Measurements from ENCODE around the gene ANXA11. TPM values are rescaled to one million over a fixed set of nuclear protein-coding genes. Genes with fewer than 3 reads are reported as not detected.
"Not testable (repeated sequence)": the region's sequence is repeated elsewhere in the genome, so short reads cannot be mapped to it uniquely, and the experiment has no call there.

ANXA11 gene
- total and polyA plus RNA-seq, 2 of the 8 experiments (the other 6 are each of a cell fraction or from before 2014, with no cell fraction given): 40.5 to 84.9 TPM

GRCh38 chr10:80250399-80250798 lies 45.1 kb upstream of the ANXA11 start:
- H3K79me1 ChIP-seq (ENCODE audit: low read depth, low read length); H3K36me3 ChIP-seq (ENCODE audit: control insufficient read depth in 2 of 4, insufficient read depth in 4 of 4, low read length in 3 of 4); H4K8ac ChIP-seq (ENCODE audit: extremely low read depth, insufficient read depth, low read length); H3K56ac ChIP-seq (replicated peaks; ENCODE audit: insufficient read length, low read depth, low read length); H3K9ac ChIP-seq (replicated peaks in 1 of 4; ENCODE audit: extremely low read depth in 1 of 4, low read depth in 3 of 4, low read length in 3 of 4); H3K4ac ChIP-seq (replicated peaks; ENCODE audit: insufficient read length, low read depth, low read length); H2AK5ac ChIP-seq (ENCODE audit: low read depth, low read length); H2BK15ac ChIP-seq (ENCODE audit: low read length); H3K9me3 ChIP-seq (ENCODE audit: insufficient read depth in 2 of 2, low read depth in 1 of 2, low read length in 1 of 2); H2BK120ac ChIP-seq (replicated peaks; ENCODE audit: low read depth, low read length); H2BK5ac ChIP-seq (ENCODE audit: low read depth, low read length); H2BK12ac ChIP-seq (ENCODE audit: low read depth, low read length); H3K23ac ChIP-seq (ENCODE audit: insufficient read length); H3K4me1 ChIP-seq (replicated peaks in 1 of 4; ENCODE audit: control insufficient read depth in 3 of 4, insufficient read depth in 4 of 4, low read length in 3 of 4); H2AFZ ChIP-seq (ENCODE audit: low read length); H2BK20ac ChIP-seq (ENCODE audit: low read length); H4K91ac ChIP-seq (replicated peaks; ENCODE audit: insufficient read length, low read length); H4K5ac ChIP-seq (ENCODE audit: insufficient read length, low read depth, low read length); H3K4me3 ChIP-seq (ENCODE audit: extremely low read depth in 1 of 4, insufficient read depth in 2 of 4, low read depth in 3 of 4, low read length in 4 of 4); DNase-seq (ENCODE audit: low read depth in 1 of 2, low spot score in 2 of 2); H3K27ac ChIP-seq (ENCODE audit: low read depth, low read length); H4K20me1 ChIP-seq (replicated peaks in 1 of 2; ENCODE audit: control insufficient read depth in 1 of 2, insufficient read depth in 2 of 2, low read length in 2 of 2); H3K14ac ChIP-seq (ENCODE audit: insufficient read length); H3K4me2 ChIP-seq (ENCODE audit: insufficient read depth in 1 of 2, low read depth in 2 of 2, low read length in 2 of 2); H3K23me2 ChIP-seq (ENCODE audit: low read depth, low read length); CTCF ChIA-PET (ENCODE audit: partially characterized antibody); H3K27me3 ChIP-seq (replicated peaks in 1 of 4; ENCODE audit: control insufficient read depth in 3 of 4, extremely low read depth in 1 of 4, insufficient read depth in 3 of 4, low read length in 3 of 4); H3K79me2 ChIP-seq (ENCODE audit: control insufficient read depth in 1 of 2, insufficient read depth in 2 of 2, low read length in 2 of 2); POLR2A ChIA-PET (ENCODE audit: partially characterized antibody); H3K18ac ChIP-seq (ENCODE audit: extremely low read depth, low read length): not testable (repeated sequence)
- whole genome bisulfite sequencing, 2 experiments (ENCODE audit: extremely low coverage in 1 of 2, insufficient coverage in 1 of 2, insufficient read length in 1 of 2, insufficient replicate concordance in 2 of 2, low coverage in 1 of 2, low lambda C conversion rate in 2 of 2, missing lambda C conversion rate in 1 of 2): no CpG with 5 or more reads among the region's 1 CpG
- FAIRE-seq: peak; percentile 96

DNA sequence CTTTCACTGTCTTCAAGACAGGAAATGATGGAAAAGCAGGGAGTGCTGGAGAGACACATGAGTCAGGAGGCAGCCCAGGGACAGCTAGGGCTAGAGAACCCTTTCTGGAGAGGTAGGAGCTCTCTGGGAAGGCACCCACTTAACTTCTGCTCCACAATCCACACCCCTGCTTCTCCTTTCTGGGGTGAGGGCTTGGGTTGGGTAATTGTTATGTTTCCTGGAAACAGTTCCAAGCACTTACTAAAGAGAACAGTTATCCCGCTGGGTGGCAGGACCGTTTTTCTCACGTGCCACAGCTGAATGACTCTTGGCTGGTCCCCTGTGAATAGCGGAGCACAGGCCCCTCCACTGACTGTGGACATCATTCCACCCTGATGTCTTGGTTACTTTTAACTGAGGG lies 44.6 kb upstream of the ANXA11 start:
- H3K4me3 ChIP-seq (ENCODE audit: extremely low read depth in 1 of 4, insufficient read depth in 2 of 4, low read depth in 3 of 4, low read length in 4 of 4); H3K18ac ChIP-seq (ENCODE audit: extremely low read depth, low read length); H3K14ac ChIP-seq (ENCODE audit: insufficient read length); H3K79me2 ChIP-seq (ENCODE audit: control insufficient read depth in 1 of 2, insufficient read depth in 2 of 2, low read length in 2 of 2); H3K23ac ChIP-seq (ENCODE audit: insufficient read length); H3K23me2 ChIP-seq (ENCODE audit: low read depth, low read length); POLR2A ChIA-PET (ENCODE audit: partially characterized antibody); DNase-seq (ENCODE audit: low read depth in 1 of 2, low spot score in 2 of 2); H2AFZ ChIP-seq (ENCODE audit: low read length); H2BK120ac ChIP-seq (replicated peaks; ENCODE audit: low read depth, low read length); H4K8ac ChIP-seq (ENCODE audit: extremely low read depth, insufficient read depth, low read length); H2BK15ac ChIP-seq (ENCODE audit: low read length); H4K20me1 ChIP-seq (replicated peaks in 1 of 2; ENCODE audit: control insufficient read depth in 1 of 2, insufficient read depth in 2 of 2, low read length in 2 of 2); H2BK20ac ChIP-seq (ENCODE audit: low read length); H3K9ac ChIP-seq (replicated peaks in 1 of 4; ENCODE audit: extremely low read depth in 1 of 4, low read depth in 3 of 4, low read length in 3 of 4); H3K4me2 ChIP-seq (ENCODE audit: insufficient read depth in 1 of 2, low read depth in 2 of 2, low read length in 2 of 2); CTCF ChIA-PET (ENCODE audit: partially characterized antibody); H3K27me3 ChIP-seq (replicated peaks in 1 of 4; ENCODE audit: control insufficient read depth in 3 of 4, extremely low read depth in 1 of 4, insufficient read depth in 3 of 4, low read length in 3 of 4); H3K4ac ChIP-seq (replicated peaks; ENCODE audit: insufficient read length, low read depth, low read length); H4K91ac ChIP-seq (replicated peaks; ENCODE audit: insufficient read length, low read length); H2BK12ac ChIP-seq (ENCODE audit: low read depth, low read length); H3K4me1 ChIP-seq (replicated peaks in 1 of 4; ENCODE audit: control insufficient read depth in 3 of 4, insufficient read depth in 4 of 4, low read length in 3 of 4); FAIRE-seq; H3K9me3 ChIP-seq (ENCODE audit: insufficient read depth in 2 of 2, low read depth in 1 of 2, low read length in 1 of 2); H3K36me3 ChIP-seq (ENCODE audit: control insufficient read depth in 2 of 4, insufficient read depth in 4 of 4, low read length in 3 of 4); H2AK5ac ChIP-seq (ENCODE audit: low read depth, low read length); H3K79me1 ChIP-seq (ENCODE audit: low read depth, low read length); H3K56ac ChIP-seq (replicated peaks; ENCODE audit: insufficient read length, low read depth, low read length); H3K27ac ChIP-seq (ENCODE audit: low read depth, low read length); H4K5ac ChIP-seq (ENCODE audit: insufficient read length, low read depth, low read length); H2BK5ac ChIP-seq (ENCODE audit: low read depth, low read length): not testable (repeated sequence)
- WGBS, 2 experiments (ENCODE audit: extremely low coverage in 1 of 2, insufficient coverage in 1 of 2, insufficient read length in 1 of 2, insufficient replicate concordance in 2 of 2, low coverage in 1 of 2, low lambda C conversion rate in 2 of 2, missing lambda C conversion rate in 1 of 2): 100% methylated on average over 1 of the region's 4 CpGs; no CpG with 5 or more reads in 1 of the 2 experiments
